ENCODE results near the gene KIF6. TPM values are rescaled to one million over a fixed set of nuclear protein-coding genes. Genes with fewer than 3 reads are reported as not detected.

The KIF6 gene
- total RNA-seq, 1 donor from 2014 or later, result 2.9 TPM

DNA sequence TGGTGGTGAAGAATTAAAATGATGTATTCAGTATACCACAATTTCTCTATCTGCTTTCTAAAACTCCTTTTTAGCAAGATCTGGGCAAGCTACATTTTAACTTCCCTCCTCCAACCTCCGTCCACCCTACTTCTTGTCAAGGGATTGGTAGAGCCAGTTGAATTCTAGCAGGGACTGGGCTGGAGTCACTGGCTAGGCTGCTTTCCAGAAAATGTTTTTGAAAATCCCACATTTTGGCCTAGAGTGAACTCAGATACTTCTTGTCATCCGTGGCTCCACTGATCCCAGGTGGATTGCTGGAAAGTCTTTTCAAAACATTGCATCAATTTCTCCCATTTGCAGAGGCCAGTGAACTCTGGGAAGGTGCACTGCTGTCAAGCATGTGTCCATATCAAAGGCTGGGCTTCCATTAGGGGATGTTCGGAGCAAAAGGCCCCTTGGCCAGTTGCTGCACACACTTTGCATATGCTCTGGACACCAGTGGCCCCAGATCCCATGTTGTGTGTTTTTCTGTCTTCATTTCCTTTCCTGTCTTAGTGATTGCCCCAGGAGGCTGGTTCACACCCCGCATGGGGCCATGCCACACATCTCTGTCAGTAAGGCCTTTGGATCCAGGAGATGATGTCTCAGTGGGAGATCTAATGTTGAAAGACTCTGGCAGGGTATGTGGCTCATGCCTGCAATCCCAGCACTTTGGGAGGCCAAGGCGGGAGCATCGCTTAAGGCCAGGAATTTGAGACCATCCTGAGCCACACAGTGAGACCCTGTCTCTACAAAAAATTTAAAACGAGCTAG is 391.4 kb downstream of the KIF6 start:
- peaks cover 72% of the 10 kb centered on the region for H3K27me3 Mint-ChIP-seq
- no peak overlapping the region for H3K27ac Mint-ChIP-seq
- H3K4me3 Mint-ChIP-seq (ENCODE audit: low read depth), result no peak overlapping the region
- H3K4me1 Mint-ChIP-seq (ENCODE audit: low read depth), result peaks cover 8% of the 10 kb centered on the region
- DNase-seq (ENCODE audit: low spot score, unreplicated experiment), result no peak
- no peaks in the 10 kb centered on the region for H3K36me3 Mint-ChIP-seq (ENCODE audit: insufficient read depth)
- TF ChIP-seq, protein P1, sequence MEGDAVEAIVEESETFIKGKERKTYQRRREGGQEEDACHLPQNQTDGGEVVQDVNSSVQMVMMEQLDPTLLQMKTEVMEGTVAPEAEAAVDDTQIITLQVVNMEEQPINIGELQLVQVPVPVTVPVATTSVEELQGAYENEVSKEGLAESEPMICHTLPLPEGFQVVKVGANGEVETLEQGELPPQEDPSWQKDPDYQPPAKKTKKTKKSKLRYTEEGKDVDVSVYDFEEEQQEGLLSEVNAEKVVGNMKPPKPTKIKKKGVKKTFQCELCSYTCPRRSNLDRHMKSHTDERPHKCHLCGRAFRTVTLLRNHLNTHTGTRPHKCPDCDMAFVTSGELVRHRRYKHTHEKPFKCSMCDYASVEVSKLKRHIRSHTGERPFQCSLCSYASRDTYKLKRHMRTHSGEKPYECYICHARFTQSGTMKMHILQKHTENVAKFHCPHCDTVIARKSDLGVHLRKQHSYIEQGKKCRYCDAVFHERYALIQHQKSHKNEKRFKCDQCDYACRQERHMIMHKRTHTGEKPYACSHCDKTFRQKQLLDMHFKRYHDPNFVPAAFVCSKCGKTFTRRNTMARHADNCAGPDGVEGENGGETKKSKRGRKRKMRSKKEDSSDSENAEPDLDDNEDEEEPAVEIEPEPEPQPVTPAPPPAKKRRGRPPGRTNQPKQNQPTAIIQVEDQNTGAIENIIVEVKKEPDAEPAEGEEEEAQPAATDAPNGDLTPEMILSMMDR (IDR thresholded peaks at IDR 0.05; ENCODE audit: unreplicated experiment), result no peak
- no peaks in the 10 kb centered on the region for H3K9me3 Mint-ChIP-seq (ENCODE audit: low read depth)

DNA sequence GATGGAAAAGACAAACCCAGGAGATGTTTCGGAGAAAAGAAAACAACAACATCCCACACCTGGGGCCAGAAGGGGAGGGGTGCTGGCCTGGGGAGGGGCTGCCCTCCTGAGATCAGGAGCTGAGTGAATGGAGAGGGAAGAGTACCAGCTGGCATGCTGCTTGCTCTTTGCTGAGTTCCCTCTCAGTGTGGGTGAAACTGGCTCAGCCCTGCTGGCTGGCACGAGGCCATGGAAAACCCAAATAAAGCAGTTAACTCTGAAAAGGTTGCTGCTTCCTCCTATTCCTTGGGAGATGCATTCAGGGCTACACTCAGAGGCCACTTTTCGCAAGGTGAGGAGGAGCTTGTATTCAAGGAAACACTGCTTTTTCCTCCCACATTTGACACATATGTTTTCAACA is 394.7 kb downstream of the KIF6 start:
- no peaks in the 10 kb centered on the region for H3K36me3 Mint-ChIP-seq (ENCODE audit: insufficient read depth)
- TF ChIP-seq, protein P1 (IDR thresholded peaks at IDR 0.05; ENCODE audit: unreplicated experiment), result no peak
- no peak overlapping the region for H3K4me3 Mint-ChIP-seq (ENCODE audit: low read depth)
- no peak overlapping the region for H3K27ac Mint-ChIP-seq
- H3K27me3 Mint-ChIP-seq, result peaks cover 71% of the 10 kb centered on the region
- no peaks in the 10 kb centered on the region for H3K9me3 Mint-ChIP-seq (ENCODE audit: low read depth)
- H3K4me1 Mint-ChIP-seq (ENCODE audit: low read depth), result peaks cover 24% of the 10 kb centered on the region
- DNase-seq (ENCODE audit: low spot score, unreplicated experiment), result no peak

DNA sequence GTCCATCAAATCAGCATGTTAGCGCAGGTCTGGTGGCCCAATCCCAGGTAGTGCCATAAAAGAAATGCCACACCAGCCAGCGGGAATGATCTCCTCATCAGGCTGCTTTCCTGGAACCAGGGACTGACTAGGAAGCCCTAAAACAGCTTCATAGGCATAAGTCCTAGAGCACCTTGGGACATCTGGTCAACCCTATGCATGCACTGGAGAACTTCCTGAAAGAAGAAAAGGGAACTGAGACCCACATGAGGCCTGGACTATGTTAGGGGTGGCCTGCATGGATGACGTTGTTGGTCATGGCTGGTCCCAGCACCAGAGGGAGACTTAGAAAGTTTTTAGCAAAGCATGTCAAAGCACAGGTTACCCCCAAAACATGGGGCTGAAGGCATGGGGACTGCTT is 395.2 kb downstream of the KIF6 start:
- no peak for DNase-seq (ENCODE audit: low spot score, unreplicated experiment)
- peaks cover 73% of the 10 kb centered on the region for H3K27me3 Mint-ChIP-seq
- peaks cover 26% of the 10 kb centered on the region for H3K4me1 Mint-ChIP-seq (ENCODE audit: low read depth)
- no peaks in the 10 kb centered on the region for H3K9me3 Mint-ChIP-seq (ENCODE audit: low read depth)
- no peak overlapping the region for H3K27ac Mint-ChIP-seq
- H3K36me3 Mint-ChIP-seq (ENCODE audit: insufficient read depth), result no peaks in the 10 kb centered on the region
- TF ChIP-seq, protein P1 (IDR thresholded peaks at IDR 0.05; ENCODE audit: unreplicated experiment), result no peak
- no peak overlapping the region for H3K4me3 Mint-ChIP-seq (ENCODE audit: low read depth)

DNA sequence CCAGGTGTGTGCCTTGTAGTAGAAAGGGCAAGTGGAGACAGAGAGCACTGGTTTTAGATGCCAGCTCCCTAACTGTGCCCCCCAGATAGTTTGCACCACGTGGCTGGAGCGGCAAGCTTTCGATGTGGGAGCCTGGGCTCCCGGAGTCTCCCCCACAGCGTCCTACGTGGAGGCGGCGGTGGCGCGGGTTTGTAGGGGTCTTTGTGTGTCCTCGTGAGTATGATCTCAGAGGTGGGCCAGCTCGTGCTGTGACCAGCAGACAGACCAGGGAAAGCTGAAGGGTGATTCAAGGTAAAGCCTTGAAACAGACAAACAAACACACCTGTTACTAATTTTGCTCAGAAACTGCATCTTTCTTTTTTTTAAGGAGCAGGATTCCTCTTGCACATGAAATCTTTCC is 397.1 kb downstream of the KIF6 start:
- H3K27me3 Mint-ChIP-seq, result peaks cover 71% of the 10 kb centered on the region
- H3K27ac Mint-ChIP-seq, result peak overlapping the region; percentile 67
- no peak for DNase-seq (ENCODE audit: low spot score, unreplicated experiment)
- H3K4me3 Mint-ChIP-seq (ENCODE audit: low read depth), result no peak overlapping the region
- TF ChIP-seq, protein P1 (IDR thresholded peaks at IDR 0.05; ENCODE audit: unreplicated experiment), result no peak
- no peaks in the 10 kb centered on the region for H3K9me3 Mint-ChIP-seq (ENCODE audit: low read depth)
- H3K4me1 Mint-ChIP-seq (ENCODE audit: low read depth), result peaks cover 26% of the 10 kb centered on the region
- no peaks in the 10 kb centered on the region for H3K36me3 Mint-ChIP-seq (ENCODE audit: insufficient read depth)

DNA sequence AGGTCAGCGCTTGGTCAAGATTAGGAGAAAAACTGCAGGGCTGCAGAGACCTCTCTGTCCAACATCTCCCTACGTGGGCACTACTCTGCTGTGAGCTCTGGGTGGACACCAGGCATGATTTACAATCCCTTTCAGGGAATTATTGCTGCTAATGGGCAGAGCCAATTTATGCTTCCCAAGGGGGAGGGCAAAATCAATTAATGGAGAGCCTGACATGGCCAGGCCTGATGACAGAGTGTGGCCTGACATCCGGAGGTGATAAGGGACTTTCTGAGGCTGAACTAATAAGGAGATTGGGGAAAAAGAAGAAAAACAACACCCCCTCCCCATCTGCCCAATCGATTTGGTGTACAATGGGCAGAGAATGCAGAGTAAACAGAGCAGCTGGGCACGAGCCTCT is 397.7 kb downstream of the KIF6 start:
- Mint-ChIP-seq H3K4me1 (ENCODE audit: low read depth) (peaks cover 30% of the 10 kb centered on the region), H3K27ac (peak overlapping the region; percentile 46)
- TF ChIP-seq, protein P1 (IDR thresholded peaks at IDR 0.05; ENCODE audit: unreplicated experiment), result no peak

More for the DNA sequence above, 397.7 kb downstream of the KIF6 start:
- no peaks in the 10 kb centered on the region for H3K36me3 Mint-ChIP-seq (ENCODE audit: insufficient read depth)
- DNase-seq (ENCODE audit: low spot score, unreplicated experiment), result no peak
- no peak overlapping the region for H3K4me3 Mint-ChIP-seq (ENCODE audit: low read depth)
- peaks cover 66% of the 10 kb centered on the region for H3K27me3 Mint-ChIP-seq
- H3K9me3 Mint-ChIP-seq (ENCODE audit: low read depth), result no peaks in the 10 kb centered on the region

Data from progenitor cell of endocrine pancreas (in vitro differentiated cells).